CD4-positive, alpha-beta T cell treated with Interleukin-21 for 1 hour (primary cell): ENCODE results near the gene FTSJ3.

Source experiments
- DNase-seq: peaks from one replicate; pipeline ENCODE4 v3.0.0-alpha.2; 2020

FTSJ3 gene

DNA sequence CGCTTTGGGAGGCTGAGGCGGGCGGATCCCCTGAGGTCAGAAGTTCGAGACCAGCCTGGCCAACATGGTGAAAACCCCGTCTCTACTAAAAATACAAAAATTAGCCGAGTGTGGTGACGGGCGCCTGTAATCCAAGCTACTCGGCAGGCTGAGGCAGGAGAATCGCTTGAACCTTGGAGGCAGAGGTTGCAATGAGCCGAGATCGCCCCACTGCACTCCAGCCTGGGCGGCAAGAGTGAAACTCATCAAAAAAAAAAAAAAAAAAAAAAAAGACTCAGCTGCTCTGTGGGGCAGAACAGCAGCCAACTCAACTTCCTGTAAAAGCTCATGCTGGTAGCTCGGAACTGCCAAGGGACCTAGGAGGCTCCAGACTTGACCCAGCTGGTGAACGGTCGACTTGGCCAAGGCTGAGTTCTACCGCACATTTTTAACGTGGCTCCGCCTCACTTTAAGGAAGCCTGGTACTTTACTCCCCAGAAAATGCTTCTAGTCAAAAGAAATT lies 16.0 kb upstream of the FTSJ3 start:
- DNase-seq: peak; percentile 54

DNA sequence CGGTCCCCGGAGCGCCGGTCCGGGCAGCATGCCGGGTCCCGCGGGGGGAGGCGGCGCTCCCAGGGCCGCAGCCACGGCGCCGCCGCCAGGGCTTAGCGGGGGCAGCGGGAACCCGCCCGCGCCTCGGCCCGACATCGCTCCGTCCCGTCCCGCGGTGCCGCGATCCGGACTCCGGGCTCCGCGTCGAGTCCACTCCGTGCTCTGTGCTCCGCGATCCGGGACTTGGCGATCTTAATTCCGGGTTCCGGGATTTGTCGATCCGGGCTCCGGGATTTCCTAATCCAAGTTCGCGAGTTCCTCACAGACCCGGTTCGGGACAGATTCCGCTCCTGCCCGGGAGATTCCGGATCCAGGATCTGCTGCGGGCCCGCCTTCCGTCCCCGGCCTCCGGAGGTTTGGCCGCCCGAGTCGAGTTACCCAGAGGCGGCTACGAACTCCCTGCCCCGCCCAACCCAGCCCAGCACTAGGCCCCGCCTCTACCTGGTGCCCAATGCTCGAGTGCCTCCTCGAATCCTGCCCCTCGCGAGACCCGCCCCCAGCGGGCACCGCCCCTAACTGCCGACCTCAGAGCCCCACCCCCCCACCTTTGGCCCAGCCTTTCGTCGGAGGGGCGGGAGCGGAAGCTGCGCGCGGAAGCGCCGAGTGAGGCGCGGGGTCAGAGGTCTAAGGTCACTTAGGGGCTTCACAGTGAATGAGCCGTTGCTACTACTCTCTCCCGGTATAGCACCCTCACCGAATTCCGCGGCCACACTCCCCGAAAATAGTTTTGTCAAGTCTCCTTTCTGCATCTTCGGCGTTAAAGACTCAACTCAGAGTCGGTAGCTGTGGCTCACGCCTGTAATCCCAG lies 15.3 kb upstream of the FTSJ3 start, which contains the start of gene SMARCD2:
TSS of gene SMARCD2 (minus strand) at position 146 of the 847 bp plus-strand sequence. CDS start at position 135, 11 bp downstream.
- DNase-seq: peak; percentile 99

DNA sequence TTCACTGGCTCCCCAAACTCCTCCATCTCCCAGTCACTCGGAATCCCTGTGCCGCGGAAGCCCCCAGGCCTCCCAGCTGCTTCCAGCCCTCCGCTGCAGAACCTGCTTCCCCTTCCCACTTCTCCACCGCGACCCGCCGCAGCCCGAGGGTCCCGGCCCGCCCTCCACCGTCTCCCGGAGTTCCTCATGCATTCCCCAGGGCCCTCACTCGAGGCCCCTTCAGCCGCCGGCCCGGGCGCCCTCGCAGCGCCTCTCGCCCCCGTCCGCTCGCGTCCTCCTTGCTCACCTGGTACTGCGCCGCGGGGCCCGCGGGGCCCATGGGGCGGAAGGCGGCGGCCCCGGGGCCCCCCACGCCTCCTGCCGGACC lies 14.7 kb upstream of the FTSJ3 start:
- no peak for DNase-seq

DNA sequence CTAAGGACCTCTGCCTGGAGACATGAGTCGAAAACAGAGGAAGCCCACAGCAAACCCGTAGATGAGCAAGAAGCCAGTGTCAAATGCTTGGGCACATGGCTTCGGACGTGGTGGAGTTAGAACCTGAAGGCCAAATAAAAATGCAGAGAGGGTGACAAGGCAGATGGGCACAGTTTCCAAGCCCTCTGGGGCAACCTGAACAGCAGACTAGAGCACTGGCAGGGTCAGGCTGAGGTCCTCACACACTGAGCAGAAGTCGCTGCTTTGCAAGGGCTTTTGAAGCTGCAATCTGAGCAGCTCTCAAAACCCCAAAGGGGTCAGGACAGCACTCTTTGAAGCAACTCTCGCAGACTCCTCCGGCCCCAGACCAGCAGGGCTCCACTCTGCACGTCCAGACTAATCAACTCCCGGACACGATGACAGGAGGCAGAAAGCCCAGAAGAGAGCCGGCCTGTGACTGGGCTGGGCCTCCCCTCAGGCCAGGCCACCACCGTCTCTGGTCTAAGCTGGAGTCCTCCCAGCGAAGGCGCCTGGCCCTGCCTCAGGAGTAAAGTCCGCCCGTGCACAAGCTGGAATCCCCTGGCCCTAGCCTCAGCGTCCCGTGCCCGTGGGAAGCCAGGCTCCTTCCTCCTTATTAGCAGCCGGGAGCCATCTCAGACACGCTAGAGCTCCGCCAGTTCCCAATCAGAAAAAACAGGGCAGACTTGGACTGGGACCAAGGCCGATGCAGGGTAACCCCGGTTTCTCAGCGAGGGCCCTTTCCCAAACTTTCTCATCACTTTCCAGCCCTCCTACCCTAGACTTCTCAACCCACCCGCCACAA lies 14.1 kb upstream of the FTSJ3 start:
- DNase-seq: no peak

DNA sequence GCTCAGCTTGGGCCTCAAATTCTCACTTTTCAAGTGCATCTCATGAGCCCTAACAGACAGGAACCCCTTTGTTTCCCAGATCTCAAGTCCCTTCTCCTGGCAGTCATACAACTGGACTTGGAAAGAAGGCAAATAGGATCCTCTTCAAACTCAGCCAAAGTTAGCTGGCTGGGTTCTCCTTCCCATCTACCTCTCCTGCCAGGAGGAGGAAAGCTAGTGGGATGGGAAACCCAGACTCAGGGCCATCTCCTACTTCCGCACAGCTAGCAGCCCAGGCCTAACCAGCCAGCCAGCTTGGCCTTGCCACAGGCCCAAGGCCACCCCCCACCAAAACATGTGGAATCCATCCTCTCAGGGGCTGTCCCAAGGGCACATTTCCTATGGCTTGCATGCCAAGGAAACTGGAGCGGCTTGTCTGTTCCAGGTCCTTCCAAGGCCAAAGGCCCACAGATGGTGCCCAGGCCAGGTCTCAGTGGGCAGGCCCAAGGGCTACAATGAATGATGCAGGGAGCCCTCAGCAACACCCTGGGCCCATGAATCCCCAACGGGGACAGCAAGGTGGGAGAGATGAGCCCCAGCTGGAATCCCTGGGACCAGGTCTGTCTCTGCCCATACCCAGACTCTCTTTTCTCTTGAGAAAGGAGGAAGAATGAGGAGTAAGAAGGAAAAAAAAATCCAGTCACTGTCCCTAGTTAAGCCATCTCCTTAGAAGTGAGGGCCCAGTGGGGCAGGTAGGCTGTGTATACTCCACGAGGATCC lies 13.3 kb upstream of the FTSJ3 start:
- no peak for DNase-seq

DNA sequence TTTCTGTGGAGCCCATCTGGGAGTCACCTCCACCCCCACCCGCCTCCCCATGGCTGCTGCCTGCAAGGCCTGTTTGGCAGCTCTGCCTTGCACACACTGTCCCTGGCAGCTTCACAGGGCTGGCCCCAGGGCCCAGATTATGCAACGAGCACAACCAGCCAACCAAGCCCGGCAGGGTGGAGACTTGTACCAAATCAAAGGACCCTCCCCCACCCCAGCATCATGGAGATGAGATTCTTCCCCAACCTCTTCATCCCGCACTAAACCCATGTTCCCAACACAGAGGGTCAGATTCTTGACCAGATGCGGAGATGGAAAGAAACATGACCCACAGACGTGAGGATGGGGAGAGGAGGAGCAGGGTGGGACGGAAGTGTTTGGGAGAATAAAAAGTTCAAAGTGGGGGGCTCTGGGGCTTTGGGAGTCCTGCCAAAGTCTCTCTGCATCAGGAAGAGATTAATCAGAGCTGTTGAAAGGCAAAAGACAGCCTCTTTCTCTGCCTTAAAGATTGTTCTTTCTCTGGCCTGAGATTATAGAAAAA lies 11.2 kb upstream of the FTSJ3 start:
- DNase-seq: no peak

GRCh38 chr17:63837962-63838600 lies 10.6 kb upstream of the FTSJ3 start:
- no peak for DNase-seq

GRCh38 chr17:63837480-63837879 lies 10.0 kb upstream of the FTSJ3 start:
- DNase-seq: no peak

- no peak for DNase-seq
These were observed 9.3 kb upstream of the FTSJ3 start for GRCh38 chr17:63836811-63837210.

DNA sequence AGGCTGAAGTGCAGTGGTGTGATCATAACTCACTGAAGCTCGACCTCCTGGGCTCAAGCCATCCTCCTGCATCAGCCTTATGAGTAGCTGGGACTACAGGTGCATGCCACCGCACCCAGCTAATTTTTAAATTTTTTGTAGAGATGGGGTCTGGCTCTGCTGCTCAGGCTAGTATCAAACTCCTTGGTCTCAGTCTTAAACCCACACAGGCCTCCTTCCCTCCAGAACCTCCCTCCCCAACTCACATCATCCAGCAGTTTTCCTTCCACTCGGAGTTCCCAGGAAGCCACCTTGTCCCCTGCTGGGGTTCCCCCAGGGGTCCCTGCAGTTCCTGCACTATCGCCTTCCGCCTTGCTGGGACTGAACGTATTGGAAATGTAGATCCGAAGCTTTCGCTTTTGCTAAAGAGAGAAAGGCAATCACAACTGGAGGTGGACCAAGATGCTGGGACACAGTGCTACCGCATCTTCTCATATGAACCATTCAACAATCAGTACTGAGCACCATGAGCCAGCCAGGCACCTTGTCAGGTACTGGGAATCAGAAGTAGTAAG lies 7.8 kb upstream of the FTSJ3 start:
- DNase-seq: no peak

DNA sequence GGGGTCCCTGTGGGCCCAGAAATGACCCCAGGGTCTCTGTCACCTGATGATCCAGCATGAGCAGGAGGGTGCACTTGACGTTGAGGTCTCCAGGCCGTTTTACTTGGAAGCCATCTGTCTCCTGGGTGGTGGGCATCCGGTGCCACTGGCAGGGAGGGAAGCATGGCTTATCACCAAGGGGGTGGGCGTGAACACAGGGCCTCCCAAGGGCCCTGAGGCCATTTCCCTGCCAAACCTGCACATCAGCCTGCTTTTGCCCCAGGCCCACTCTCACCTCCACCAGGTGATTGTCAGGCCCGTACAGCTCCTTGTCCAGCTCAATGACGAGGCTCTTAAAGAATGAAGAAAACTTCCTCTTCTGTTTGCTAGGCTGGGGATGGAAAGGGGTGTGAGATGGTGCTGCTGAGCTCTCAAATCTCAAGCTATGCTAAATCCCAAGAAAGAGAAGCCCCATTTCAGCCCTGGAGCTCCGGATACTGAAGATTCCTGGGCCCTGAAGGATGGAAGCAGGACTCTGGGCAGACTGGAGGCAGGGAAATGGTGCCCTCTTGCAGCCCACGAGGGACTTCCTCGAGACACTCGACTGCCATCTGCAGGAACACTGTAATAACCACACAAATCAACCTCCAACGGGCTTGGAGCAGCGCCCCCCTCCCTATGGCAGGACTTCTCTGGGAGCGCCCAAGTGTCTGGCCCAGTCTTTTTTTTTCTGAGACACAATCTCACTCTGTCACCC lies 7.1 kb upstream of the FTSJ3 start:
- DNase-seq: peak; percentile 77

- no peak for DNase-seq
These were observed 6.4 kb upstream of the FTSJ3 start for GRCh38 chr17:63833741-63834373.

- no peak for DNase-seq
These were observed 5.7 kb upstream of the FTSJ3 start for GRCh38 chr17:63833026-63833740.

DNA sequence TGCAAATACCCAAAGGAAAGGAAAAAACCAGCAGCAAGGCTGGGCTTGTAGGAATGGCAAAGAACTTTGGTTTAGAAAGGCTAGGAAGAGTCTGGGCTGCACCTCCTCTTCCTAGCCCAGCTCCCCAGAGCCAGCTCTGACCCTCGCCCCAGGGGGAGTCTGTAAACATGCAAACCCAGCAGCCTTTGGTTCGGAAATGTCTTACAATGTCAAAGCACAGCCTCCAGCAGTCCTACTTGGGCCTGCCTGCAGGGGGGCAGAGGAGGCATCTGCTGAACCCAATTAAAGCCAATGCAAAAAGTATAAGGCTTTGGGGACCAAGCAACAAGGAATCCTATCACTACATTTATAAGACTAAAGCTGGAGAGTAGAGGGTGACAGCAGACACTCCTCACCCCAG lies 5.0 kb upstream of the FTSJ3 start:
- no peak for DNase-seq

GRCh38 chr17:63832014-63832413 lies 4.6 kb upstream of the FTSJ3 start:
- no peak for DNase-seq

- DNase-seq: no peak
These were observed 4.0 kb upstream of the FTSJ3 start for GRCh38 chr17:63831505-63831904.

DNA sequence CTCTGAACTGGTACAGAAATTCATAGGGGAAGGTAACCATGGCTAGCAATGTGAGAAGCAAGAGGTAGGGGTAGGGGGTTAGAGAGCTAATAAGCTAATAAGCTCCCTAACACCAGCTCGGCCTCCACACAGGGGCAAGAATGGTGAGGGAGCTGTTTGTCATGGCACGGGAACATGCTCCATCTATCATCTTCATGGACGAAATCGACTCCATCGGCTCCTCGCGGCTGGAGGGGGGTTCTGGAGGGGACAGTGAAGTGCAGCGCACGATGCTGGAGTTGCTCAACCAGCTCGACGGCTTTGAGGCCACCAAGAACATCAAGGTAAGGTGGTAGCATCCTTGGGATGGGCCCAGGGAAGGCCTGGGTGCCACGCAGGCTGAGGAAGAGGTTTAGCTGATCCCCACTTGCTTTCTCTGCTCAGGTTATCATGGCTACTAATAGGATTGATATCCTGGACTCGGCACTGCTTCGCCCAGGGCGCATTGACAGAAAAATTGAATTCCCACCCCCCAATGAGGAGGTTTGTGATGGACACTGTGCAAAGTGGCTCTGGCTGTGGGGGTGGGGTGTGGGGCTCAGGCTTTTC lies 3.5 kb upstream of the FTSJ3 start:
- DNase-seq: no peak

GRCh38 chr17:63830278-63830677 lies 2.8 kb upstream of the FTSJ3 start:
- DNase-seq: no peak

GRCh38 chr17:63828936-63829335 lies 1.5 kb upstream of the FTSJ3 start:
- DNase-seq: no peak

GRCh38 chr17:63827801-63828221 lies 348 bp upstream of the FTSJ3 start:
- no peak for DNase-seq
